Erythroblast (primary cell): ENCODE measurements around the gene RGS12.

Experiments used
- GATA1 ChIP-seq: IDR thresholded peaks from 2 replicates; pipeline ENCODE4 v1.6.1; 2011; ENCODE audit warnings: low read depth, mild to moderate bottlenecking, control low read depth, low read length, moderate library complexity
- POLR2A ChIP-seq: IDR thresholded peaks from 2 replicates; pipeline ENCODE4 v1.6.1; 2011; ENCODE audit warnings: mild to moderate bottlenecking, low read length

DNA sequence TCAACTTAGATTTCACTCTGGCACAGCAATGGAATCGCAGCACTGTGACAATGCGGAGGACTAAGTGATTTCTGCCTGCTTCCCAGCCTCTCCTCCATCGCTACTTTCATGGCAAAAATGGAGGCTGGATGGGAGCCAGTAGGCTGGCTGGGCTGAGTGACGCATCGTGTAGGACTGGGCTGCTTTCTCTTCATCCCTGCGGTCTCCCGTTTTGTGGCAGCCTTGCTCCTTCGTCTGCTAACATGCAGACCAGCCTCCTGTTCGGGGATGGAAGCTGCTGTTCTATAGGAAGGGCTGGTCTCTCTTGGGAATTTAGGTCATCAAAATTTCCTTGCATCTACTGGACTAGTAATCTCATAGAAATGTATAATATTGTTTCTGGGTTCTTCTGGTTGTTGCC lies 15.8 kb upstream of the RGS12 start:
- TF ChIP-seq POLR2A, result no peak
- no peak for TF ChIP-seq GATA1
